Large intestine (tissue), 3 donors: ENCODE results near the gene MRPL30. TPM values are rescaled to one million over a fixed set of nuclear protein-coding genes. Genes with fewer than 3 reads are reported as not detected.
"Not testable (repeated sequence)": the region's sequence is repeated elsewhere in the genome, so short reads cannot be mapped to it uniquely, and the experiment has no call there.

ENCODE experiments used
- DNase-seq, 2 donors: peaks; one replicate each; pipeline versions ENCODE4 v3.0.0 to v3.0.0-alpha.2; 2013
- H3K27ac ChIP-seq: one replicate; pipeline ENCODE4 v1.5.1; 2013; ENCODE audit warnings: low read length
- H3K27me3 ChIP-seq: 2 replicates; pipeline ENCODE4 v1.6.1; 2013; ENCODE audit warnings: low read length; ENCODE audit not compliant: control insufficient read depth, insufficient read depth
- H3K36me3 ChIP-seq: 2 replicates; pipeline ENCODE4 v1.6.1; 2013; ENCODE audit warnings: low read length; ENCODE audit not compliant: control insufficient read depth, insufficient read depth
- H3K4me1 ChIP-seq: one replicate; pipeline ENCODE4 v1.6.1; 2013; ENCODE audit warnings: low read length; ENCODE audit not compliant: control insufficient read depth, insufficient read depth
- H3K4me3 ChIP-seq: one replicate; pipeline ENCODE4 v1.5.1; 2013; ENCODE audit warnings: low read length
- H3K9me3 ChIP-seq: one replicate; pipeline ENCODE4 v1.6.1; 2013; ENCODE audit warnings: mild to moderate bottlenecking, low read depth, low read length, moderate library complexity; ENCODE audit not compliant: control insufficient read depth
- WGBS: methylation state at CpG from one replicate; pipeline ENCODE4 v1.1.5; 2013; ENCODE audit warnings: low lambda C conversion rate; ENCODE audit not compliant: insufficient coverage; 5-methylcytosine and 5-hydroxymethylcytosine counted together
- polyA plus RNA-seq: library from polyadenylated mRNA; unstranded; fragments of 120-200 nt; gene quantifications from one replicate; pipeline ENCODE4 v1.2.1, GENCODE V29; 2013

Gene MRPL30
- polyA plus RNA-seq, 1 donor, result 39.4 TPM

GRCh38 chr2:99205491-99205890, 24.5 kb downstream of the MRPL30 start:
- no peak for DNase-seq
- Histone ChIP-seq H3K4me1 (no peaks in the 10 kb centered on the region), H3K36me3 (no peaks in the 10 kb centered on the region), H3K9me3 (no peaks in the 10 kb centered on the region), H3K27ac (no peak overlapping the region), H3K4me3 (no peak overlapping the region), H3K27me3 (no peaks in the 10 kb centered on the region)
- WGBS, result no CpG with 5 or more reads among the region's 5 CpGs

DNA sequence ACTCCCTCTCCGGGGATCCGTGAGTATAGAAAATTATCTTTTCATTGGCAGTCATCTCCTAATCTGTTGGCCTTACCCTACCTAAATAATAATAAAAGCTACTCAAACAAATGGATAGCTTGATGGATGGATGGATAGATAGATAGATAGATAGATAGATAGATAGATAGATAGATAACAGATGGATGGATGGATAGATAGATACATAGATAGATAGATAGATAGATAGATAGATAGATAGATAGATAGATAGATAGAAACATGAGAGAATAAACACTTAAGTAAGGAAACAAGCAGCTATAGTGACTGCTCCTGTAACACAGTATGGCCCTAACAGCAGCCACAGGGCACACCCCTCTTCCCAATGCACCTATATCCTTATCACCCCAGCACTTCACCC, 35.1 kb downstream of the MRPL30 start:
- no peaks in the 10 kb centered on the region for H3K27me3 ChIP-seq
- H3K4me1 ChIP-seq, result no peaks in the 10 kb centered on the region
- H3K36me3 ChIP-seq, result no peaks in the 10 kb centered on the region
- no peak for DNase-seq
- no CpG with 5 or more reads among the region's 2 CpGs for WGBS
- H3K27ac ChIP-seq, result no peak overlapping the region
- no peaks in the 10 kb centered on the region for H3K9me3 ChIP-seq
- H3K4me3 ChIP-seq, result no peak overlapping the region

- DNase-seq, result peak; percentile 5 to 48
- H3K4me3 ChIP-seq, result no peak overlapping the region
- no peaks in the 10 kb centered on the region for H3K9me3 ChIP-seq
- H3K4me1 ChIP-seq, result no peaks in the 10 kb centered on the region
- no CpG with 5 or more reads among the region's 4 CpGs for WGBS
- no peak overlapping the region for H3K27ac ChIP-seq
- H3K27me3 ChIP-seq, result no peaks in the 10 kb centered on the region
- no peaks in the 10 kb centered on the region for H3K36me3 ChIP-seq
Measured at GRCh38 chr2:99217929-99218501, 37.0 kb downstream of the MRPL30 start.

DNA sequence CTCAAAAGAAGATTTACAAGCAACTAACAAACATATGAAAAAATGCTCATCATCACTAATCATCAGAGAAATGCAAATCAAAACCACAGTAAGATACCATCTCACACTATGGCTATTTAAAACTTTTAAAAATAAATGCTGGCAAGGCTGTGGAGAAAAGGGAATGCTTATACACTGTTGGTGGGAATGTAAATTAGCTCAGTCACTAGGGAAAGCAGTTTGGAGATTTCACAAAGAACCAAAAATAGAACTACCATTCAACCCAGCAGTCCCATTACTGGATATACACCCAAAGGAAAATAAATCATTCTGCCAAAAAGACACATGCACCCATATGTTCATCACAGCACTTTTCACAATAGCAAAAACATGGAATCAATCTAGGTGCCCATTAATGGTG, 52.2 kb downstream of the MRPL30 start:
- H3K27ac ChIP-seq, H3K36me3 ChIP-seq, H3K9me3 ChIP-seq, H3K4me1 ChIP-seq, H3K27me3 ChIP-seq, DNase-seq, H3K4me3 ChIP-seq: not testable (repeated sequence)

DNA sequence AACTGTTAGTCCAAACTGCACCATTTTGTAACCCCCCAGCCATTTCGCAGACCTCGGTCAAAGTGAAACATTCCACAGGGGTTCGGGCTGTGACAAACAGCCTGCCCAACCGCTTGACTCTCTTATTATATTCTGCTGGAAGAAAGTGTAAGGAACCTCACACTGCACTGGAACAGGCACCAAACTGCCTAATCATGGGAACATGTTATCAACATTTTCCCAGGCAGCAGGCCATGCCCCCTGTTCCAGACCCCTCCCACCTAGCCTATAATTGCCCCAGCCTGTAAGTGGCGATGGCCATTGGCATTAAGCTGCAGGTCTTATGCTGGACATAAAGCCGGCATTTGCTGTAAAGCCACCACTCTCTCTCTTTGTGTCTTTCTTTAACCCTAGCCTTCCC, 57.6 kb downstream of the MRPL30 start:
- Histone ChIP-seq H3K36me3 (no peaks in the 10 kb centered on the region), H3K27ac (no peak overlapping the region), H3K27me3 (no peaks in the 10 kb centered on the region), H3K4me3 (no peak overlapping the region), H3K9me3 (no peaks in the 10 kb centered on the region), H3K4me1 (no peaks in the 10 kb centered on the region)
- WGBS, result 100% methylated on average over 1 of the region's 6 CpGs
- DNase-seq, result no peak

DNA sequence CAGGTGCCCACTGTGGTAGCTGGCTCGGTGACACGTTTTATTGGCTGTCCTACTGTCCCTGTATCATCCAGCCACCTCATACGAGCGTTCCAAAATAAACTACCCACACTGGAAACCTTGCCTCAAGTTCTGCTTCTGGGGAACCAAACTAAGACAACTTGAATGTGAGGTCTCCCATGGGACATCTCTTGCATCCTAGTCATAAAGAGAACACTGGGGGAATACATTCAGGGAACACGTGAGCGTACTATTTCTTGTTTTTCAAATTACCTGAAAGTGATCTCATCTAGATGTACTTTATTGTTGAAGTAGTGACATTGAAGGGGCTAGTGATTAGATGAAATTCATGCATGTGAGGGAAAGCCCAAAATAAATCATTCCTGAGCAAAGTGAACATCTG, 59.4 kb downstream of the MRPL30 start:
- no peak overlapping the region for H3K27ac ChIP-seq
- H3K27me3 ChIP-seq, result no peaks in the 10 kb centered on the region
- H3K4me1 ChIP-seq, result no peaks in the 10 kb centered on the region
- no peak for DNase-seq
- no CpG with 5 or more reads among the region's 6 CpGs for WGBS
- H3K4me3 ChIP-seq, result no peak overlapping the region
- H3K36me3 ChIP-seq, result no peaks in the 10 kb centered on the region
- no peaks in the 10 kb centered on the region for H3K9me3 ChIP-seq

GRCh38 chr2:99242151-99242550, 61.2 kb downstream of the MRPL30 start:
- 90% methylated on average over 2 of the region's 6 CpGs for WGBS

More at GRCh38 chr2:99242151-99242550, 61.2 kb downstream of the MRPL30 start:
- DNase-seq, result no peak
- no peak overlapping the region for H3K4me3 ChIP-seq
- H3K27ac ChIP-seq, result no peak overlapping the region
- no peaks in the 10 kb centered on the region for H3K36me3 ChIP-seq
- no peaks in the 10 kb centered on the region for H3K9me3 ChIP-seq
- no peaks in the 10 kb centered on the region for H3K27me3 ChIP-seq
- H3K4me1 ChIP-seq, result no peaks in the 10 kb centered on the region

Other genes with a start within 250 kb of the MRPL30 start
- gene CRACDL, start 245.0 kb upstream of the MRPL30 start, polyA plus RNA-seq, result 3.0 TPM
- 7.5 TPM for gene C2orf15, start 39.5 kb upstream of the MRPL30 start, polyA plus RNA-seq
- gene TSGA10, start 26.2 kb upstream of the MRPL30 start, polyA plus RNA-seq, result 10.0 TPM
- gene LIPT1, start 26.2 kb upstream of the MRPL30 start, polyA plus RNA-seq, result 18.4 TPM
- gene MITD1, start 126 bp upstream of the MRPL30 start, polyA plus RNA-seq, result 54.9 TPM
- 0.16 TPM for gene LYG2, start 74.5 kb downstream of the MRPL30 start, polyA plus RNA-seq
- 3.1 TPM for gene LYG1, start 120.0 kb downstream of the MRPL30 start, polyA plus RNA-seq
- gene TXNDC9, start 155.1 kb downstream of the MRPL30 start, polyA plus RNA-seq, result 28.1 TPM
- gene EIF5B, start 156.2 kb downstream of the MRPL30 start, polyA plus RNA-seq, result 50.4 TPM